Measurements from ENCODE around the gene SLC7A5. TPM values are rescaled to one million over a fixed set of nuclear protein-coding genes. Genes with fewer than 3 reads are reported as not detected.

The SLC7A5 gene
- total RNA-seq, 1 donor from 2014 or later = 13.5 TPM

GRCh38 chr16:87834668-87835473, 34.4 kb downstream of the SLC7A5 start:
- H3K4me3 ChIP-seq = no peak overlapping the region
- H3K9me3 ChIP-seq = no peaks in the 10 kb centered on the region
- peaks cover 46% of the 10 kb centered on the region for H3K36me3 ChIP-seq
- DNase-seq (no peak), ATAC-seq (no peak)
- no peak for TF ChIP-seq CTCF (IDR thresholded peaks at IDR 0.05)
- intact Hi-C loops (cut with DNase I) = no loop called here
- no peaks in the 10 kb centered on the region for H3K27me3 ChIP-seq
- H3K4me1 ChIP-seq = no peaks in the 10 kb centered on the region
- no peak overlapping the region for H3K27ac ChIP-seq

- Histone ChIP-seq H3K9me3 (no peaks in the 10 kb centered on the region), H3K27me3 (no peaks in the 10 kb centered on the region), H3K36me3 (peaks cover 38% of the 10 kb centered on the region), H3K4me3 (no peak overlapping the region), H3K27ac (no peak overlapping the region), H3K4me1 (no peaks in the 10 kb centered on the region)
- intact Hi-C loops (cut with DNase I) = no loop called here
- DNase-seq (no peak), ATAC-seq (no peak)
- TF ChIP-seq CTCF (IDR thresholded peaks at IDR 0.05) = no peak
Observed at GRCh38 chr16:87834005-87834667, 35.2 kb downstream of the SLC7A5 start.

GRCh38 chr16:87833548-87833947, 35.8 kb downstream of the SLC7A5 start:
- no peak for TF ChIP-seq CTCF (IDR thresholded peaks at IDR 0.05)
- no peak for ATAC-seq
- no peak overlapping the region for H3K4me3 ChIP-seq
- H3K9me3 ChIP-seq = no peaks in the 10 kb centered on the region
- no peaks in the 10 kb centered on the region for H3K4me1 ChIP-seq
- H3K27me3 ChIP-seq = no peaks in the 10 kb centered on the region
- DNase-seq = no peak
- no peak overlapping the region for H3K27ac ChIP-seq
- H3K36me3 ChIP-seq = peaks cover 32% of the 10 kb centered on the region
- intact Hi-C loops (cut with DNase I) = no loop called here

- peak; percentile 39 for ATAC-seq
- no peak for TF ChIP-seq CTCF (IDR thresholded peaks at IDR 0.05)
- Histone ChIP-seq H3K27me3 (no peaks in the 10 kb centered on the region), H3K4me3 (no peak overlapping the region), H3K9me3 (no peaks in the 10 kb centered on the region), H3K4me1 (no peaks in the 10 kb centered on the region), H3K27ac (no peak overlapping the region), H3K36me3 (peaks cover 29% of the 10 kb centered on the region)
- intact Hi-C loops (cut with DNase I) = no loop called here
- no peak for DNase-seq
Observed at GRCh38 chr16:87832741-87833502, 36.4 kb downstream of the SLC7A5 start.

- no peak overlapping the region for H3K27ac ChIP-seq
- no peak for TF ChIP-seq CTCF (IDR thresholded peaks at IDR 0.05)
- ATAC-seq = no peak
Observed at GRCh38 chr16:87832137-87832527, 37.2 kb downstream of the SLC7A5 start.

More at GRCh38 chr16:87832137-87832527, 37.2 kb downstream of the SLC7A5 start:
- intact Hi-C loops (cut with DNase I) = no loop called here
- H3K27me3 ChIP-seq = no peaks in the 10 kb centered on the region
- no peaks in the 10 kb centered on the region for H3K4me1 ChIP-seq
- no peak overlapping the region for H3K4me3 ChIP-seq
- no peaks in the 10 kb centered on the region for H3K9me3 ChIP-seq
- peaks cover 24% of the 10 kb centered on the region for H3K36me3 ChIP-seq
- DNase-seq = no peak
